Measurements from ENCODE around the gene CAMK2D. TPM values are rescaled to one million over a fixed set of nuclear protein-coding genes. Genes with fewer than 3 reads are reported as not detected.

CAMK2D gene
- polyA plus RNA-seq, 3 donors, result 10.4 to 30.6 (median 19.6) TPM

DNA sequence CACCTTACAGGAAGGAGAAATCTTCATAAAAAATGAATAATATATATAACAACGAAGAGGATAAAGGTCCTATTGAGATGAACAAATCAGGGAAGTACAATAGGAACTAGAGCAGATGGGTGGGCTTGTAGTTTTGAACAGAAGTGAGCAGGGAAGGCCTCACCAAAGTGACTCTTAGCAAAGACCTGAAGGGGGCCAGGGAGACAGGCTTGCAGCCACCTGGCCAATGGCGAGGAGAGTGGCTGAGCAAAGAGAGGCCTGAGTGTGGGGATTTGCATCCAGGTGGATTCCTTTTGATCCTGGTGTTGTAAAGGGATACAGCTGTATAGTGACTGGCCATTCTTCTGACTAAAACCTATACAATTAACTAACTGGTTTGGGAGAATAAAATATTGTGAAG, 354.1 kb downstream of the CAMK2D start:
- Histone ChIP-seq H3K79me2 (ENCODE audit: insufficient read depth, low read length) (no peaks in the 10 kb centered on the region), H3K4me1 (ENCODE audit: control insufficient read depth in 1 of 2, insufficient read depth in 2 of 2, low read length in 2 of 2) (no peaks in the 10 kb centered on the region), H3K9me3 (replicated peaks in 1 of 2; ENCODE audit: control insufficient read depth in 1 of 2, insufficient read depth in 1 of 2, low read length in 2 of 2) (no peaks in the 10 kb centered on the region), H4K20me1 (ENCODE audit: insufficient read depth, low read length) (no peaks in the 10 kb centered on the region), H3K9ac (ENCODE audit: insufficient read depth, low read length, poor library complexity, severe bottlenecking) (no peak overlapping the region), H3K4me3 (replicated peaks in 1 of 3; ENCODE audit: low read depth in 2 of 3, low read length in 3 of 3) (no peak overlapping the region), H3K27ac (ENCODE audit: low read depth in 1 of 2, low read length in 2 of 2) (no peak overlapping the region), H3K4me2 (replicated peaks; ENCODE audit: extremely low read depth, low read length, poor library complexity, severe bottlenecking) (no peak overlapping the region), H2AFZ (ENCODE audit: insufficient read depth, low read depth, low read length, poor library complexity, severe bottlenecking) (no peak overlapping the region), H3K27me3 (ENCODE audit: control insufficient read depth in 2 of 2, insufficient read depth in 2 of 2, low read length in 2 of 2) (no peaks in the 10 kb centered on the region), H3K36me3 (replicated peaks in 1 of 2; ENCODE audit: control insufficient read depth in 1 of 2, insufficient read depth in 2 of 2, low read length in 2 of 2) (no peaks in the 10 kb centered on the region)
- no peaks in the 10 kb centered on the region for H3K4me1 Mint-ChIP-seq
- no peak overlapping the region for H3K27ac Mint-ChIP-seq
- no peaks in the 10 kb centered on the region for H3K36me3 Mint-ChIP-seq
- no peak for DNase-seq
- WGBS (ENCODE audit: insufficient coverage), result no CpG with 5 or more reads among the region's 2 CpGs
- intact Hi-C loops (cut with micrococcal nuclease), result no loop called here
- H3K9me3 Mint-ChIP-seq, result no peaks in the 10 kb centered on the region
- TF ChIP-seq, protein P1, sequence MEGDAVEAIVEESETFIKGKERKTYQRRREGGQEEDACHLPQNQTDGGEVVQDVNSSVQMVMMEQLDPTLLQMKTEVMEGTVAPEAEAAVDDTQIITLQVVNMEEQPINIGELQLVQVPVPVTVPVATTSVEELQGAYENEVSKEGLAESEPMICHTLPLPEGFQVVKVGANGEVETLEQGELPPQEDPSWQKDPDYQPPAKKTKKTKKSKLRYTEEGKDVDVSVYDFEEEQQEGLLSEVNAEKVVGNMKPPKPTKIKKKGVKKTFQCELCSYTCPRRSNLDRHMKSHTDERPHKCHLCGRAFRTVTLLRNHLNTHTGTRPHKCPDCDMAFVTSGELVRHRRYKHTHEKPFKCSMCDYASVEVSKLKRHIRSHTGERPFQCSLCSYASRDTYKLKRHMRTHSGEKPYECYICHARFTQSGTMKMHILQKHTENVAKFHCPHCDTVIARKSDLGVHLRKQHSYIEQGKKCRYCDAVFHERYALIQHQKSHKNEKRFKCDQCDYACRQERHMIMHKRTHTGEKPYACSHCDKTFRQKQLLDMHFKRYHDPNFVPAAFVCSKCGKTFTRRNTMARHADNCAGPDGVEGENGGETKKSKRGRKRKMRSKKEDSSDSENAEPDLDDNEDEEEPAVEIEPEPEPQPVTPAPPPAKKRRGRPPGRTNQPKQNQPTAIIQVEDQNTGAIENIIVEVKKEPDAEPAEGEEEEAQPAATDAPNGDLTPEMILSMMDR (IDR thresholded peaks at IDR 0.05), result no peak
- no peak overlapping the region for H3K4me3 Mint-ChIP-seq
- peaks cover 2 to 3% (median 3%) of the 10 kb centered on the region in 3 donors for H3K27me3 Mint-ChIP-seq (ENCODE audit: low read depth in 3 of 3)

DNA sequence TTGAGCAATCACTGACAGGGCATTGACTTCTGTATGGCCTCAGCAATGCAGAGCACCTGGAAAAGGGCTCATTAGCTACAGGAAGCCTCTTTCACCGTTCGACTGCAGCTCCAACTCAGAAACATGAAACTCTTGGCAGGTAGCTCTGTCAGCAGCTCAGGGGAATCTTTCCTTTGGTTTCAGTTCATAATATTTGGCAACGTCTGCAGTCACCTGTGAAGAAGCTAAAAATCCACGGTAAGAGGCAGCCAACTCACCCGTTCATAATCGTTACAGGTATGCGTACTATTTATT, 354.9 kb downstream of the CAMK2D start:
- H3K4me1 ChIP-seq (ENCODE audit: control insufficient read depth in 1 of 2, insufficient read depth in 2 of 2, low read length in 2 of 2), result no peaks in the 10 kb centered on the region
- H3K79me2 ChIP-seq (ENCODE audit: insufficient read depth, low read length), result no peaks in the 10 kb centered on the region
- H3K9me3 ChIP-seq (replicated peaks in 1 of 2; ENCODE audit: control insufficient read depth in 1 of 2, insufficient read depth in 1 of 2, low read length in 2 of 2), result no peaks in the 10 kb centered on the region
- no peaks in the 10 kb centered on the region for H3K36me3 Mint-ChIP-seq
- no peak overlapping the region for H3K4me3 ChIP-seq (replicated peaks in 1 of 3; ENCODE audit: low read depth in 2 of 3, low read length in 3 of 3)
- DNase-seq, result no peak
- no peak overlapping the region for H3K27ac Mint-ChIP-seq
- intact Hi-C loops (cut with micrococcal nuclease), result no loop called here
- no peak overlapping the region for H3K9ac ChIP-seq (ENCODE audit: insufficient read depth, low read length, poor library complexity, severe bottlenecking)
- H4K20me1 ChIP-seq (ENCODE audit: insufficient read depth, low read length), result no peaks in the 10 kb centered on the region
- H3K4me1 Mint-ChIP-seq, result no peaks in the 10 kb centered on the region
- H3K36me3 ChIP-seq (replicated peaks in 1 of 2; ENCODE audit: control insufficient read depth in 1 of 2, insufficient read depth in 2 of 2, low read length in 2 of 2), result no peaks in the 10 kb centered on the region
- no peak overlapping the region for H3K27ac ChIP-seq (ENCODE audit: low read depth in 1 of 2, low read length in 2 of 2)
- TF ChIP-seq, protein P1 (IDR thresholded peaks at IDR 0.05), result no peak
- H3K4me3 Mint-ChIP-seq, result no peak overlapping the region
- no peak overlapping the region for H2AFZ ChIP-seq (ENCODE audit: insufficient read depth, low read depth, low read length, poor library complexity, severe bottlenecking)
- H3K27me3 ChIP-seq (ENCODE audit: control insufficient read depth in 2 of 2, insufficient read depth in 2 of 2, low read length in 2 of 2), result no peaks in the 10 kb centered on the region
- no peaks in the 10 kb centered on the region for H3K9me3 Mint-ChIP-seq
- WGBS (ENCODE audit: insufficient coverage), result 95% methylated on average over 5 of the region's 7 CpGs
- no peak overlapping the region for H3K4me2 ChIP-seq (replicated peaks; ENCODE audit: extremely low read depth, low read length, poor library complexity, severe bottlenecking)
- H3K27me3 Mint-ChIP-seq (ENCODE audit: low read depth in 3 of 3), result peaks cover 2 to 3% (median 2%) of the 10 kb centered on the region in 3 donors

Measured in CD14-positive monocyte (primary cell).